BE2C (cell line): Measurements from ENCODE around the gene ACTR1B.
"Not testable (repeated sequence)": the region's sequence is repeated elsewhere in the genome, so short reads cannot be mapped to it uniquely, and the experiment has no call there.

Source experiments
- DNase-seq: peaks from one replicate; pipeline ENCODE4 v3.0.0-alpha.2; 2020
- H3K27me3 ChIP-seq: fragments of 250-450 bp; sonication (Bioruptor Pico); 2 replicates; pipeline ENCODE4 v1.5.1; 2020; ENCODE audit warnings: mild to moderate bottlenecking
- H3K36me3 ChIP-seq: fragments of 250-450 bp; sonication (Bioruptor Pico); 2 replicates; pipeline ENCODE4 v1.5.1; 2020; ENCODE audit warnings: mild to moderate bottlenecking
- H3K4me1 ChIP-seq: fragments of 250-450 bp; sonication (Bioruptor Pico); 2 replicates; pipeline ENCODE4 v1.5.1; 2020
- H3K4me3 ChIP-seq: 2 replicates; pipeline ENCODE4 v1.5.1; 2011; ENCODE audit warnings: low read depth, low read length
- H3K9me3 ChIP-seq: fragments of 250-450 bp; sonication (Bioruptor Pico); 2 replicates; pipeline ENCODE4 v1.5.1; 2020
- TF ChIP-seq, protein P1 (sequence below): IDR thresholded peaks from 2 replicates; pipeline ENCODE4 v1.5.1; 2012; ENCODE audit warnings: mild to moderate bottlenecking, low read depth, low read length

Gene ACTR1B

GRCh38 chr2:97677480-97677879 is 13.6 kb upstream of the ACTR1B start:
- H3K4me1 ChIP-seq, result no peaks in the 10 kb centered on the region
- no peaks in the 10 kb centered on the region for H3K27me3 ChIP-seq
- no peak overlapping the region for H3K4me3 ChIP-seq
- H3K9me3 ChIP-seq, result no peaks in the 10 kb centered on the region
- DNase-seq, result no peak
- no peaks in the 10 kb centered on the region for H3K36me3 ChIP-seq
- TF ChIP-seq, protein P1, sequence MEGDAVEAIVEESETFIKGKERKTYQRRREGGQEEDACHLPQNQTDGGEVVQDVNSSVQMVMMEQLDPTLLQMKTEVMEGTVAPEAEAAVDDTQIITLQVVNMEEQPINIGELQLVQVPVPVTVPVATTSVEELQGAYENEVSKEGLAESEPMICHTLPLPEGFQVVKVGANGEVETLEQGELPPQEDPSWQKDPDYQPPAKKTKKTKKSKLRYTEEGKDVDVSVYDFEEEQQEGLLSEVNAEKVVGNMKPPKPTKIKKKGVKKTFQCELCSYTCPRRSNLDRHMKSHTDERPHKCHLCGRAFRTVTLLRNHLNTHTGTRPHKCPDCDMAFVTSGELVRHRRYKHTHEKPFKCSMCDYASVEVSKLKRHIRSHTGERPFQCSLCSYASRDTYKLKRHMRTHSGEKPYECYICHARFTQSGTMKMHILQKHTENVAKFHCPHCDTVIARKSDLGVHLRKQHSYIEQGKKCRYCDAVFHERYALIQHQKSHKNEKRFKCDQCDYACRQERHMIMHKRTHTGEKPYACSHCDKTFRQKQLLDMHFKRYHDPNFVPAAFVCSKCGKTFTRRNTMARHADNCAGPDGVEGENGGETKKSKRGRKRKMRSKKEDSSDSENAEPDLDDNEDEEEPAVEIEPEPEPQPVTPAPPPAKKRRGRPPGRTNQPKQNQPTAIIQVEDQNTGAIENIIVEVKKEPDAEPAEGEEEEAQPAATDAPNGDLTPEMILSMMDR, result no peak

- H3K4me1 ChIP-seq, result no peaks in the 10 kb centered on the region
- no peaks in the 10 kb centered on the region for H3K36me3 ChIP-seq
- no peak for DNase-seq
- no peaks in the 10 kb centered on the region for H3K9me3 ChIP-seq
- TF ChIP-seq, protein P1, result no peak
- H3K4me3 ChIP-seq, result no peak overlapping the region
- H3K27me3 ChIP-seq, result no peaks in the 10 kb centered on the region
These were observed 12.8 kb upstream of the ACTR1B start for GRCh38 chr2:97676620-97677019.

DNA sequence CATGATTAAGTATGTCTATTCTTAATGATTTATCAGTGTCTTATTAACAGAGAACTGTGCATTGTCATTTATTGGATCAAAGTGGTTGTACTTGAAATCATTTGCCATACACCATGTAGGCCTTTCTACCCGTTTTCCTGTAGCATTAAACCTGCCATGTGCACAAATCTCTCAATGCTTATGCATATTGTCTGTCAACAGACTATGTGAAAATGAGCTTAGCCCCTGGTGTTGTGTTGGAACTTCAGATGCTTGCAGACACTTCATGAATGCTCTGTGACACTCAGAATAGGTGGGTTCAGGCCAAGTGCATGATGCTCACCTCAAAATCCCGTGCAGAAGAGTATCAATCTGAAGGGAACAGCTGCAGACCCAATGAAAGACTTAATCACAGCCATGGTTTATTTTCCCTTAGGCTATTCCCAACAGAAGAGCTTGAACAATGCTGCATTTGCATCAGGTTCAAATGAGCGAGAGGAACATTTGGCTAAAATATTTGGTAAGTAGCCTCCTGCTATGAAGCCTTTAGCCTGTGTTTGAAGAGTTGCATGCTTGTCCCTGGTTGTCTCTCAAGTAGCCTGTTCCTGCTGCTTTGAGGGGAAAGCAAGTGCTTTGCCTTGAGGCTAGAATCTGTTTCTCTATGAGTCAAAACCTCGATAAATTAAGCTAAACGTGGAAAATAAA is 11.7 kb upstream of the ACTR1B start:
- TF ChIP-seq, protein P1, result no peak
- Histone ChIP-seq H3K27me3 (no peaks in the 10 kb centered on the region), H3K4me1 (no peaks in the 10 kb centered on the region), H3K36me3 (no peaks in the 10 kb centered on the region), H3K9me3 (no peaks in the 10 kb centered on the region), H3K4me3 (no peak overlapping the region)
- no peak for DNase-seq

GRCh38 chr2:97673915-97674283 is 10.1 kb upstream of the ACTR1B start:
- no peak for DNase-seq
- H3K36me3 ChIP-seq, result no peaks in the 10 kb centered on the region
- H3K4me3 ChIP-seq, result no peak overlapping the region
- H3K4me1 ChIP-seq, result no peaks in the 10 kb centered on the region
- no peaks in the 10 kb centered on the region for H3K27me3 ChIP-seq
- H3K9me3 ChIP-seq, result no peaks in the 10 kb centered on the region
- TF ChIP-seq, protein P1, result no peak

DNA sequence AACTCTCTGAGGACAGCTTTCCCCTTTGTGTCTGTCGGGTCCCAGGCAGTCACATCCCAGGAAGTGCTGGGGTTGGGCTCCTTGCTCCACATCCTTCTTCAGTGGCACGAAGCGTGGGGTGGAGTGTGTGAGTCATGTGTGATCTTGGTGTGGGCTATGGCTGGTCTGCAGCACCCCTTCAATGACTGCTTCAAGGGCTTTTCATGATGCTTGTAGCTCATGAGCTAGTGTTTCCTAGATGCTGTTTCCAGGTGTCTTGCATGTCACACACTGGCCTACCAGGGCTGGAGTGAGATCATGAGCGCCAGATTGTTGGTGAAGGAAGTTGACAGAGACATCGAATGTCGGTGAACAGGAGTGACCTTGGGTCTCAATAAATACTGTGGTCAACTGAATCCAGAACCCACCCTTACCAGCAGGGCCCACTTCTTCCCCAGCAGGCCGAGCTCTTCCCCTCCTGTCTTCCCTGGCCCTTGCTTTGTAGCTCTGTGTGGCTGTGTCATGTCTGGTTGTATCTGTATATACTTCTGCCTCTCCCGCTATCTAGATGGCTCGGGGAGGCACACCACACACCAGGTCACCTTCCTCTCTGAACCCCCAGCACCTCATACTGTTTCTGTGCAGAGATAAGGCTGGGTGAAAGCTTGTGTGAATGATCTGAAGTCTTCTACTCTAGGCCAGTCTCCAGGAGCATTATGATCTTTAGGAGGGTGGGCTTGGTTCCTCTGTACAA is 9.5 kb upstream of the ACTR1B start:
- no peaks in the 10 kb centered on the region for H3K9me3 ChIP-seq
- H3K4me1 ChIP-seq, result no peaks in the 10 kb centered on the region
- TF ChIP-seq, protein P1, result no peak
- H3K27me3 ChIP-seq, result no peaks in the 10 kb centered on the region
- no peaks in the 10 kb centered on the region for H3K36me3 ChIP-seq
- DNase-seq, result no peak
- no peak overlapping the region for H3K4me3 ChIP-seq

- H3K4me1 ChIP-seq, H3K9me3 ChIP-seq, H3K36me3 ChIP-seq, H3K4me3 ChIP-seq, H3K27me3 ChIP-seq, DNase-seq: not testable (repeated sequence)
These were observed 8.8 kb upstream of the ACTR1B start for GRCh38 chr2:97672606-97673140.
